Suprapubic skin (tissue), 4 donors: Measurements from ENCODE around the gene LEP.

Experiments
- CTCF ChIP-seq, 2 donors: fragments of 200-600 bp in 1 of 2; fragments of 450-650 bp in 1 of 2; sonication (generic) in 1 of 2; IDR thresholded peaks; one replicate each; pipeline ENCODE4 v1.5.1; 2016 to 2019; ENCODE audit warnings: antibody characterized with exemption in 2 of 2, mild to moderate bottlenecking in 1 of 2, moderate library complexity in 1 of 2
- EP300 ChIP-seq: sonication (generic); formaldehyde crosslinking; IDR thresholded peaks from one replicate; pipeline ENCODE4 v1.6.1; 2017; ENCODE audit warnings: antibody characterized with exemption
- POLR2A ChIP-seq, 2 donors: fragments of 450-650 bp; IDR thresholded peaks; one replicate each; pipeline ENCODE4 v1.6.1; 2017; ENCODE audit warnings: antibody characterized with exemption in 2 of 2, mild to moderate bottlenecking in 2 of 2, moderate library complexity in 2 of 2
- POLR2AphosphoS5 ChIP-seq, 3 donors: sonication (generic); formaldehyde crosslinking; IDR thresholded peaks; one replicate each; pipeline ENCODE4 v1.6.1; 2017; ENCODE audit warnings: antibody characterized with exemption in 3 of 3

DNA sequence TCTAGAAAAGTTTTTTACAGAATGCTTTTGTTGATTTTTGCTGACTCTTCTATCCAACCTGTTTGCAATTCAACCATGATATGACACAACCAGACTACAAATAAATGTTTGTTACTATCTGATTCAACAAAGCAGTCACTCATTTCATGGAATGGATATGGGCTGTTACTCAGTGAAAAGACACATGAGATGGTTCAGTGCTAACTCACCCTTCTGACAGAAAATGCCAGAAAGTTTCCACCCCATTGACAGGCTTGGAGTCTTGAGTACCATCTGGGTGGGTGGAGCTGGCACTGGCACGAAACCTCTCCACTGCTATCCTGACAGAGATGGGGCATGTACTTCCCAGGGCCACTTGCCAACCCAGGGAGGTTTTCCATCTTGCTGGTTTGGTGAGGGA is 63.1 kb downstream of the LEP start:
- no peak for TF ChIP-seq POLR2A (IDR thresholded peaks at IDR 0.05)
- TF ChIP-seq CTCF (IDR thresholded peaks at IDR 0.05), result no peak
- no peak for TF ChIP-seq EP300
- no peak for TF ChIP-seq POLR2AphosphoS5 (IDR thresholded peaks at IDR 0.05)
